OCI-LY3 (cell line): ENCODE data around the gene ST6GAL2.
A peak's percentile ranks its signal among the peaks of the same experiment; 100 is the strongest.

Source experiments
- H2AFZ ChIP-seq: fragments of 200-600, 300-600 bp; shearing (Covaris generic); 2 replicates; pipeline ENCODE4 v1.6.0; 2014; ENCODE audit warnings: antibody characterized with exemption, low read depth, low read length
- H3K27ac ChIP-seq: fragments of 200-600, 300-600 bp; sonication (generic); 2 replicates; pipeline ENCODE4 v1.5.1; 2014; ENCODE audit warnings: mild to moderate bottlenecking, low read length, moderate library complexity, mixed read lengths
- H3K27me3 ChIP-seq: fragments of 200-600, 300-600 bp; sonication (generic); 2 replicates; pipeline ENCODE4 v1.6.1; 2014; ENCODE audit warnings: low read depth, low read length, mixed read lengths
- H3K36me3 ChIP-seq: fragments of 200-600, 300-600 bp; sonication (generic); replicated peaks from 2 replicates; pipeline ENCODE3; 2014; ENCODE audit warnings: low read depth, low read length, mixed read lengths
- H3K4me1 ChIP-seq: fragments of 300-600, 200-600 bp; sonication (generic); 2 replicates; pipeline ENCODE4 v1.6.1; 2014; ENCODE audit warnings: low read length, mixed read lengths
- H3K4me2 ChIP-seq: fragments of 200-600, 300-600 bp; sonication (generic); 2 replicates; pipeline ENCODE4 v1.6.1; 2014; ENCODE audit warnings: low read length, mixed read lengths
- H3K4me3 ChIP-seq: fragments of 300-600, 200-600 bp; sonication (generic); 2 replicates; pipeline ENCODE4 v1.5.1; 2014; ENCODE audit warnings: antibody characterized with exemption, mild to moderate bottlenecking, low read length, moderate library complexity
- H3K79me2 ChIP-seq: fragments of 300-600, 200-600 bp; shearing (Covaris generic); 2 replicates; pipeline ENCODE4 v1.6.1; 2014; ENCODE audit warnings: mild to moderate bottlenecking, low read length, mixed read lengths
- H3K9ac ChIP-seq: fragments of 300-600, 200-600 bp; shearing (Covaris generic); 2 replicates; pipeline ENCODE4 v1.6.0; 2014; ENCODE audit warnings: mild to moderate bottlenecking, low read length, moderate library complexity
- H3K9me3 ChIP-seq: fragments of 200-600, 300-600 bp; shearing (Covaris generic); 2 replicates; pipeline ENCODE4 v1.6.1; 2014; ENCODE audit warnings: low read length, mixed read lengths; ENCODE audit not compliant: insufficient read depth
- H4K20me1 ChIP-seq: fragments of 200-600, 300-600 bp; sonication (generic); 2 replicates; pipeline ENCODE4 v1.6.1; 2016; ENCODE audit warnings: low read length, mixed read lengths; ENCODE audit not compliant: insufficient read depth
- EZH2phosphoT487 ChIP-seq: fragments of 200-600 bp; shearing (Covaris generic); IDR thresholded peaks from 2 replicates; pipeline ENCODE4 v1.6.1; 2018; ENCODE audit warnings: antibody characterized with exemption, mixed run types, low read depth
- TF ChIP-seq, protein P1 (sequence below): fragments of 200-600, 300-600 bp; sonication (generic); IDR thresholded peaks from 2 replicates; pipeline ENCODE4 v1.5.1; 2014; ENCODE audit warnings: antibody characterized with exemption, low read length, low read depth

The ST6GAL2 gene

DNA sequence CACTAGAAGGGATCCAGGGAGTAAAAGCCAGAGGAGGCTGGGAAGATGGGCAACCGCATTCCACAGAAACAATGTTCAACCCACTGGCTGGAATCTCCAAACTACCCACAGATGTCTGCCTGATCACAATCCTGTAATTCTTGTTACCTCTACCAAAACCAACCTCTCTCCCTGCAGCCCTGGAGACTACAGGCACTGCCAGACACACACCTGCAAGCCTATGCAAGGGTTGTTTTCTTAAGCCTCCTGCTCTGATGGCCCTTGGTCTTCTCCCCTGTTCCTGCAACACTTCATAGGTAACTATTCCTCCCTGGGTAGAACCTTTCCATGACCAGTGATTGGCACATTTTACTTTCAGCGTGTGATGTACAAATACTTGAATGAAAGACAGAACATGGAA lies 21.9 kb downstream of the ST6GAL2 start:
- no peak overlapping the region for H2AFZ ChIP-seq
- no peaks in the 10 kb centered on the region for H3K79me2 ChIP-seq
- H3K4me1 ChIP-seq, result no peaks in the 10 kb centered on the region
- no peak overlapping the region for H3K9ac ChIP-seq
- TF ChIP-seq, protein P1, sequence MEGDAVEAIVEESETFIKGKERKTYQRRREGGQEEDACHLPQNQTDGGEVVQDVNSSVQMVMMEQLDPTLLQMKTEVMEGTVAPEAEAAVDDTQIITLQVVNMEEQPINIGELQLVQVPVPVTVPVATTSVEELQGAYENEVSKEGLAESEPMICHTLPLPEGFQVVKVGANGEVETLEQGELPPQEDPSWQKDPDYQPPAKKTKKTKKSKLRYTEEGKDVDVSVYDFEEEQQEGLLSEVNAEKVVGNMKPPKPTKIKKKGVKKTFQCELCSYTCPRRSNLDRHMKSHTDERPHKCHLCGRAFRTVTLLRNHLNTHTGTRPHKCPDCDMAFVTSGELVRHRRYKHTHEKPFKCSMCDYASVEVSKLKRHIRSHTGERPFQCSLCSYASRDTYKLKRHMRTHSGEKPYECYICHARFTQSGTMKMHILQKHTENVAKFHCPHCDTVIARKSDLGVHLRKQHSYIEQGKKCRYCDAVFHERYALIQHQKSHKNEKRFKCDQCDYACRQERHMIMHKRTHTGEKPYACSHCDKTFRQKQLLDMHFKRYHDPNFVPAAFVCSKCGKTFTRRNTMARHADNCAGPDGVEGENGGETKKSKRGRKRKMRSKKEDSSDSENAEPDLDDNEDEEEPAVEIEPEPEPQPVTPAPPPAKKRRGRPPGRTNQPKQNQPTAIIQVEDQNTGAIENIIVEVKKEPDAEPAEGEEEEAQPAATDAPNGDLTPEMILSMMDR, result no peak
- no peak for TF ChIP-seq EZH2phosphoT487
- H4K20me1 ChIP-seq, result no peaks in the 10 kb centered on the region
- no peak overlapping the region for H3K27ac ChIP-seq
- H3K36me3 ChIP-seq, result no peaks in the 10 kb centered on the region
- H3K27me3 ChIP-seq, result no peaks in the 10 kb centered on the region; the same call in 1 of the 2 replicates
- no peaks in the 10 kb centered on the region for H3K9me3 ChIP-seq
- no peak overlapping the region for H3K4me2 ChIP-seq
- no peak overlapping the region for H3K4me3 ChIP-seq

DNA sequence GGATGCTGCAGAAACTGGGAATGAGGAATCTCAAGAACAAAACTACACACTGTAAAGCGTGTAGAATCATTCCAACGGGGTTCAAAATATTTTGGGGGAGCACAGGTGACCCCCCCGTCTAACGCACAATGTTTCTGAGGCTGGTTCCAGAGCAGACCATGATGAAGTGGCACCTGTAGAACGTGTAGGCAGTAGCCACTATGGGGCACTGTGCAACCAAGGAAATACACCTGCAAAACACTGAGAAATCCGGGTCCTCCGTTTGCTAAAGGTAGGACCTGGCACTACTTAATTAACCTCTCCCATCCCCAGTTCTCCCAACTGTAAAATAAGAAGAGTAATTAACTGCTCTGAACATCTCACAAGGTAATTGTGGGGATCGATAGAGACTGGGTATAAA lies 22.6 kb downstream of the ST6GAL2 start:
- Histone ChIP-seq H2AFZ (no peak overlapping the region), H3K27me3 (no peaks in the 10 kb centered on the region; the same call in 1 of the 2 replicates), H3K36me3 (no peaks in the 10 kb centered on the region), H3K27ac (no peak overlapping the region), H3K4me2 (no peak overlapping the region), H3K4me3 (no peak overlapping the region), H3K4me1 (no peaks in the 10 kb centered on the region), H3K9ac (no peak overlapping the region), H4K20me1 (no peaks in the 10 kb centered on the region), H3K79me2 (no peaks in the 10 kb centered on the region), H3K9me3 (no peaks in the 10 kb centered on the region)
- TF ChIP-seq EZH2phosphoT487, result no peak
- TF ChIP-seq, protein P1, result peak; percentile 47

DNA sequence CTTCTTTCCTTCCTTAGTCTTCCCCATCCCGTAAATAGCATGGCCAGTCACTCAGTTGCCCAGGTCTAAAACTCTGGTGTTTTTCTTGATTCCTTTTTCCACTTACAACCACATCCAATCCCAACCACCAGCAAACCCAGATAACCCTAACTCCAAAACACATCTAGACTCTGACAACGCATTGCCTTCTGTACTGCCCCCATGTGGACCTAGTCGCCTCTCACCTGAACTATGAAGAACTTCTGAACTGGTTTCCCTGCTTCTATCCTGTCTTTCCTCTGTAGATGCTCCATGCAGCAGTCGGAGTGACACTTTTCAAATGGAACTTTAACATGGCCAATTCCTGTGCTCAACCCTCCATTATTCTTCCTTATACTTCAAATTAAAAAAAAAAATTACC lies 26.5 kb downstream of the ST6GAL2 start:
- H3K4me1 ChIP-seq, result no peaks in the 10 kb centered on the region
- H3K27me3 ChIP-seq, result no peaks in the 10 kb centered on the region; the same call in 1 of the 2 replicates
- no peak overlapping the region for H2AFZ ChIP-seq
- H3K79me2 ChIP-seq, result no peaks in the 10 kb centered on the region
- no peaks in the 10 kb centered on the region for H3K36me3 ChIP-seq
- TF ChIP-seq, protein P1, result no peak
- no peak for TF ChIP-seq EZH2phosphoT487
- no peak overlapping the region for H3K27ac ChIP-seq
- no peak overlapping the region for H3K4me3 ChIP-seq
- H3K4me2 ChIP-seq, result no peak overlapping the region
- no peaks in the 10 kb centered on the region for H4K20me1 ChIP-seq
- no peaks in the 10 kb centered on the region for H3K9me3 ChIP-seq
- H3K9ac ChIP-seq, result no peak overlapping the region

DNA sequence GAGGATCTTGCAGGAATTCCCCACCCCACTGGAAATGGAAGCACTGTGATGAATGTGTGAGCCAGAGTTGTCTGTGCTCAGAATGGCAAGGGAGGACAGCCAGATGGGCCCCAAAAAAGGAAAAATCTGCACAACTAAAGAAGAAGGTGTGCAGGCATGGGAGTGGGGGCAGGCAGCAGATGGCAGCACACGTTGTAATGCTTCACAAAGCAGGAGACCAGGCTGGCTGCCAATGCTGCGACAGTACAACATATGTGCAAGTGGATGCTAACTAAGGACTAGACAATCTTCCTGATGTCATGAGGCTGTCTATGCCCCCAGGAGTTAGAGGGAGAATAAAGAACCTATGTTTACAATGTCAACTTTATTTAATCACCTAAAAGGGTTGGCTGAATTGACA lies 27.2 kb downstream of the ST6GAL2 start:
- no peaks in the 10 kb centered on the region for H3K4me1 ChIP-seq
- H3K4me3 ChIP-seq, result no peak overlapping the region
- H3K27me3 ChIP-seq, result no peaks in the 10 kb centered on the region; the same call in 1 of the 2 replicates
- no peaks in the 10 kb centered on the region for H4K20me1 ChIP-seq
- H3K9ac ChIP-seq, result no peak overlapping the region
- no peaks in the 10 kb centered on the region for H3K79me2 ChIP-seq
- H3K9me3 ChIP-seq, result no peaks in the 10 kb centered on the region
- TF ChIP-seq, protein P1, result no peak
- no peak for TF ChIP-seq EZH2phosphoT487
- H3K36me3 ChIP-seq, result no peaks in the 10 kb centered on the region
- no peak overlapping the region for H3K27ac ChIP-seq
- H2AFZ ChIP-seq, result no peak overlapping the region
- no peak overlapping the region for H3K4me2 ChIP-seq
